Measurements from ENCODE around the gene TTC3. TPM values are rescaled to one million over a fixed set of nuclear protein-coding genes. Genes with fewer than 3 reads are reported as not detected.
"Not testable (repeated sequence)": the region's sequence is repeated elsewhere in the genome, so short reads cannot be mapped to it uniquely, and the experiment has no call there.

Gene TTC3
- total and polyA plus RNA-seq, 2 experiments from 2014 or later: 87.7 to 170 TPM

- H3K4me3 ChIP-seq: no peak overlapping the region
- TF ChIP-seq CTCF (IDR thresholded peaks at IDR 0.05; ENCODE audit: low read depth, low read length): no peak
- peaks cover 3% of the 10 kb centered on the region for H3K27me3 ChIP-seq
- H3K36me3 ChIP-seq: no peaks in the 10 kb centered on the region
- H3K4me1 ChIP-seq (ENCODE audit: low read depth): no peaks in the 10 kb centered on the region
- no peaks in the 10 kb centered on the region for H3K9me3 ChIP-seq (ENCODE audit: low read depth)
- DNase-seq (ENCODE audit: low read depth in 1 of 2, low spot score in 1 of 2): peak in 1 of 2 donors; percentile 42
- H3K27ac ChIP-seq: no peak overlapping the region
These were observed 40.1 kb upstream of the TTC3 start for GRCh38 chr21:37032877-37033471.

- not testable (repeated sequence) for DNase-seq (ENCODE audit: low read depth in 1 of 2, low spot score in 1 of 2); H3K4me1 ChIP-seq (ENCODE audit: low read depth); H3K4me3 ChIP-seq; H3K27me3 ChIP-seq; H3K36me3 ChIP-seq; H3K9me3 ChIP-seq (ENCODE audit: low read depth); H3K27ac ChIP-seq
These were observed 38.7 kb upstream of the TTC3 start for GRCh38 chr21:37034394-37034793.

GRCh38 chr21:37036177-37036576, 36.9 kb upstream of the TTC3 start:
- H3K36me3 ChIP-seq: no peaks in the 10 kb centered on the region
- no peaks in the 10 kb centered on the region for H3K9me3 ChIP-seq (ENCODE audit: low read depth)
- no peak for TF ChIP-seq CTCF (IDR thresholded peaks at IDR 0.05; ENCODE audit: low read depth, low read length)
- no peaks in the 10 kb centered on the region for H3K4me1 ChIP-seq (ENCODE audit: low read depth)
- H3K27me3 ChIP-seq: peaks cover 3% of the 10 kb centered on the region
- H3K4me3 ChIP-seq: no peak overlapping the region
- H3K27ac ChIP-seq: no peak overlapping the region
- DNase-seq (ENCODE audit: low read depth in 1 of 2, low spot score in 1 of 2): no peak

- peak in 1 of 2 donors; percentile 37 for DNase-seq (ENCODE audit: low read depth in 1 of 2, low spot score in 1 of 2)
- Histone ChIP-seq H3K27ac (no peak overlapping the region), H3K27me3 (no peaks in the 10 kb centered on the region), H3K36me3 (no peaks in the 10 kb centered on the region), H3K4me3 (no peak overlapping the region), H3K4me1 (ENCODE audit: low read depth) (no peaks in the 10 kb centered on the region), H3K9me3 (ENCODE audit: low read depth) (no peaks in the 10 kb centered on the region)
- no peak for TF ChIP-seq CTCF (IDR thresholded peaks at IDR 0.05; ENCODE audit: low read depth, low read length)
These were observed 33.5 kb upstream of the TTC3 start for GRCh38 chr21:37039411-37040075.

GRCh38 chr21:37040212-37040611, 32.8 kb upstream of the TTC3 start:
- no peak overlapping the region for H3K27ac ChIP-seq
- no peaks in the 10 kb centered on the region for H3K27me3 ChIP-seq
- H3K36me3 ChIP-seq: no peaks in the 10 kb centered on the region
- no peak overlapping the region for H3K4me3 ChIP-seq
- no peak for TF ChIP-seq CTCF (IDR thresholded peaks at IDR 0.05; ENCODE audit: low read depth, low read length)
- no peak for DNase-seq (ENCODE audit: low read depth in 1 of 2, low spot score in 1 of 2)
- H3K4me1 ChIP-seq (ENCODE audit: low read depth): no peaks in the 10 kb centered on the region
- H3K9me3 ChIP-seq (ENCODE audit: low read depth): no peaks in the 10 kb centered on the region

- DNase-seq (ENCODE audit: low read depth in 1 of 2, low spot score in 1 of 2): no peak
- TF ChIP-seq CTCF (IDR thresholded peaks at IDR 0.05; ENCODE audit: low read depth, low read length): no peak
- no peaks in the 10 kb centered on the region for H3K27me3 ChIP-seq
- H3K9me3 ChIP-seq (ENCODE audit: low read depth): no peaks in the 10 kb centered on the region
- H3K4me1 ChIP-seq (ENCODE audit: low read depth): no peaks in the 10 kb centered on the region
- H3K27ac ChIP-seq: no peak overlapping the region
- H3K36me3 ChIP-seq: no peaks in the 10 kb centered on the region
- H3K4me3 ChIP-seq: no peak overlapping the region
These were observed 31.3 kb upstream of the TTC3 start for GRCh38 chr21:37041706-37042271.
